Activated T-helper 9 cell treated with anti-CD3 and anti-CD28 coated beads, Interleukin-2, amount 50 U/mL, for 16 hours (primary cell): ENCODE measurements around the gene LRP1B.
"Not testable (repeated sequence)": the region's sequence is repeated elsewhere in the genome, so short reads cannot be mapped to it uniquely, and the experiment has no call there.

ENCODE experiments used
- DNase-seq: peaks from one replicate; pipeline ENCODE4 v3.0.0-alpha.2; 2020; ENCODE audit warnings: low read depth

LRP1B gene

DNA sequence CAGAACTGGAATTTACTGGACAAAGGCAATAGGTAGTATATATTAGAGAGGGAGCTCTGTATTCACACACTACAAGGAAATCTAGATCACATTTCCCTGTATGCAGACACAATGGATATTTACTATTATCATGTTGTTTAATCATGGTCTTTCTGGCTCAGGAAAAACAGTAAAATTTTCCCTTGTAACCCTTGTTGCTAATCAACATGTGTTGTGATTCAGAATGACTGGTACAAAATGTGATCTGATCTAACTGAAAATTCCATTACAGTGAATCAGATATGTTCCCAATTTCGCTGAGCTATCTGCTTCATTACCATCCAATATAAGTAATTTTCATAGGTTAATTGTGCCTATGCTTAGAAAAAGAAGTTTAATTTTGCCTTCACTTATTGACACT lies 1109.7 kb downstream of the LRP1B start:
- DNase-seq, result no peak

- no peak for DNase-seq
Measured at GRCh38 chr2:141020346-141020745, 1110.5 kb downstream of the LRP1B start.

- no peak for DNase-seq
Measured at GRCh38 chr2:141015341-141016047, 1115.3 kb downstream of the LRP1B start.

GRCh38 chr2:141003967-141004657 lies 1126.7 kb downstream of the LRP1B start:
- no peak for DNase-seq

GRCh38 chr2:141001750-141002149 lies 1129.1 kb downstream of the LRP1B start:
- DNase-seq, result no peak

DNA sequence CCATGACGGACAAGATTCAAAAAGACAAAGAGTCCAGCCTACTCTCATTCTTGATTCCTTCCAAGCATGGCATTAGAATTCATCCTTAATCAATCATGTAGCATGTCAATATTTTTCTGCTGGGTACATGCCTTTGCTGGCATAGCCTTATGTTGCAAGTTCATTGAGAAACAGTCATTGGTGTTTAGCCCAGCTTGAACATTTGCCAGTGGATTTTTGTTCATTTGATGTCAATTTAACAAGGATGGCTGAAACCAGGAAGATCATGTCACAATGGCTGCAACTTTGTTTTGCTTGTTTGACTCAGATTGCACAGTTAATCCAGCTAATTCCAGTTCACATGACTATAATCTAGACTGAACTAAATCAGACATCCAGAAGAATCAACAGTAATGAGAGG lies 1132.2 kb downstream of the LRP1B start:
- no peak for DNase-seq

DNA sequence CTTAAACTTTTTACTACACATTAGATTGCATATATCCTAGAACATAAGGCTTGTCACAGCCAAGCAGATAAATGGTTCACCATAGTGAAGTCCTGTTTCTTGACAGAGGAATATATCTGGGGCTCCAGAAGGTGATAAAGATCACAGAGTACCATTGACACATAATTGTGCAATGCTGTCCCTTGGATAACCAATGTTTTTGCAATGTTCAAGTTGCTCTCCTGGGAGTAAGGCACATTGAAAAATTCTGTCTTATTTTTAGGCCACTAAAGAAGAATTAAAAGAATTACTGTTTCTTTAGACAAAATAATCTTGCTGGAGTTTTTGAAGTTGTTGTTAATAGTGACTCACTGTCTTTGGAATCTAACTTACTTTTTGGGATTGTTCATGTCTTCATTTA lies 1132.8 kb downstream of the LRP1B start:
- DNase-seq, result no peak

GRCh38 chr2:140994856-140995255 lies 1136.0 kb downstream of the LRP1B start:
- DNase-seq, result no peak

- DNase-seq, result no peak
Measured at GRCh38 chr2:140990416-140990815, 1140.4 kb downstream of the LRP1B start.

DNA sequence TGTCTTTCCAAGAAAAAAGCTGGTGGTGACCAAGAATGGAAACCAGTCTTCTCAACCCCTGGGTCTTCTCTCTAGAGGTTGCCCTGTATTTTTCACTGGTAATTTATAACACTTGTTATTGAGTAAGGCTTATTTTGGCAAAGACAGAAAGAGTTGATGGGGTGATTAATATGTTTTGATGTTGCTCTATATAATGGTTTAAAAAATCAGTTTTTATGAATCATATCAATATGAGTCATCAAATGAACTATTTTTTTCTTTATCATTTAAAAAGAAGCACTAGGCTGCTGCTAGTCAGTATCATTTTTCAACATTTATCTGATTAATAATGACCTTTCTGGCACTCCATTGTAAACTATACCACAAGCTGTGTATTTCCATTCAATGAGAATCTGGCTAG lies 1142.2 kb downstream of the LRP1B start:
- DNase-seq, result no peak

GRCh38 chr2:140986456-140986855 lies 1144.4 kb downstream of the LRP1B start:
- no peak for DNase-seq

- DNase-seq, result no peak
Measured at GRCh38 chr2:140975237-140975636, 1155.6 kb downstream of the LRP1B start.

DNA sequence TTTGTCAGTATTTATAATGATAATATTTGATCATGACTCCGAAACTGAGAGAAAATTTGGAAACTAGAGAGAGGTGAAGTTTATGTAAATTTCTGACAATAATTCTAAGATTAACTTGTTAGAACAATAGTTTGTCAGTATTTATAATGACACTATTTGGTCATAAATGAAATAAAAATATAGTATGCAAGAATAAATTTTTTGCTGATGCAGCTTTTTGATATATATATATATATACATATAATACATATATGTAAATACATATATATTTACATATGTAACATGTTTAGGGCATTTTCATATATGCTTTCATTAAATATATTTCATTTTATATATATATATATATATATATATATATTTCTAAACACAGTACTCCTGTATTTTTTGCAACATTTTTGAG lies 1158.1 kb downstream of the LRP1B start:
- no peak for DNase-seq

GRCh38 chr2:140964324-140964723 lies 1166.5 kb downstream of the LRP1B start:
- not testable (repeated sequence) for DNase-seq

GRCh38 chr2:140949932-140950331 lies 1180.9 kb downstream of the LRP1B start:
- DNase-seq, result no peak

GRCh38 chr2:140947236-140947635 lies 1183.6 kb downstream of the LRP1B start:
- no peak for DNase-seq

DNA sequence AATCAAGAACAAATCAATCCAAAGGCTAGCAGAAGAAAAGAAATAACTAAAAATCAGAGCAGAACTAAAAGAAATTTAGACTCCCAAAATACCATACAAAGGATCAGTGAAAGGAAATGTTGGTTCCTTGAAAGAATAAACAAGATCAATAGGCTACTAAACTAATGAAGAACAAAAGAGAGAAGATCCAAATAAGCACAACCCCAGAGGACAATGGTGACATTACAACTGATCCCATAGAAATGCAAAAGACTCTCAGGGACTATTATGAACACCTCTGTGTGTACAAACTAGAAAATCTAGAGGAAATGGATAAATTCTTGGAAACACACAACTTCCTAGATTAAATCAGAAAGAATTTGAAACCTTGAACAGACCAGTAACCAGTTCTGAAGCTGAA lies 1186.9 kb downstream of the LRP1B start:
- DNase-seq, result no peak

DNA sequence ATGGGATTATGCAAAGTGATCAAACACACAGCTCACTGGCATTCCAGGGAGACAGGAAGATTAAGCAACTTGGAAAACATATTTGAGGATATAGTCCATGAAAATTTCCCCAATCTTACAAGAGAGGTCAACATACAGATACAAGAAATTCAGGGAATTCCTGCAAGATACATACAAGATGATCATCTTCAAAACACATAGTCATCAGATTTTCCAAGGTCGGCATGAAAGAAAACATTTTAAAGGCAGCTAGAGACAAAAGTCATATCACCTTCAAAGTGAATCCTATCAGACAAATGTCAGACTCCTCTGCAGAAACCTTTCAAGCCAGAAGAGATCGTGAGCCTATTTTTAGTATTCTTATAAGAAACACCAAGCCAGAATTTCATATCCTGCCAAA lies 1188.5 kb downstream of the LRP1B start:
- DNase-seq, result no peak

DNA sequence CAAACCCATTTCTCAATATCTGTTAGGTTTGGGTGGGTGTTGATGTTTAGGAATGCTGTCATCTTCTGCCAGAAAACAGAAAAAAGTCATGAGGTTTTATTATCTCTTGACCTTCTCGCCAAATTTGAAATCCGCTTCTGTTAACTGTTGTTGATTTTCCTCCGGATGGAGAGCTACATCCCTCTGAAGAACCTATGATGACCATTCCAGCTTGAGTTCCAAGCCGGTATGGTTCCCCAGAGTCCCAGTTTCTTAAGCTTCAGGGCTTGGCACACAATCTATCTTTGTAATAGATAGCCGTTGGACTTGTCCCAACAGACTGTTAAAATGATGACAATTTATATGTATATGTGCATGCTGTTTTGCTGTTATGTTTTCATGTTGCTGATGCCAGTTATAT lies 1201.0 kb downstream of the LRP1B start:
- no peak for DNase-seq

DNA sequence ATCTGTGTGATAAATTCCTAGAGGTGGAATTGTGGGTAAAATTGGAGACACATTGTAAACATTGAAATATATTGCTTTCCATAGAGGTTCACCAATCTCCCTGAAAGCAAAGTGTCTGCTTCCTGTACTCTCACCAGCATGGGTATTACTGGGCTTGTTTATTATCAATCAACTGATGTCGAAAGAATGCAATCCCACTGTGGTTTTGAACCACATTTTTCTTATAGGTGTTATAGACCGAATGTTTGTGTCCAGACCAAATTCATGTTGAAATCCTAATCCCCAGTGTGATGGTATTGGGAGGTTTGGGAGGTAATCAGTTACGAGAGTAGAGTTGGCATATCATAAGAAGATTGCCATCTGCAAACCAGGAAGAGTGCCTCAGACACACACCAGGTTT lies 1212.4 kb downstream of the LRP1B start:
- no peak for DNase-seq

- no peak for DNase-seq
Measured at GRCh38 chr2:140916410-140916809, 1214.4 kb downstream of the LRP1B start.

GRCh38 chr2:140910683-140911082 lies 1220.1 kb downstream of the LRP1B start:
- DNase-seq, result no peak

- no peak for DNase-seq
Measured at GRCh38 chr2:140905083-140905781, 1225.6 kb downstream of the LRP1B start.
